Right hindlimb (tissue), 1 donor: ENCODE data around the gene LILRB2.
"Not testable (repeated sequence)": the region's sequence is repeated elsewhere in the genome, so short reads cannot be mapped to it uniquely, and the experiment has no call there.

Experiments used
- DNase-seq: peaks from one replicate; pipeline ENCODE4 v3.0.0-alpha.2; 2018

LILRB2 gene

GRCh38 chr19:54302257-54302656 is 21.3 kb upstream of the LILRB2 start:
- no peak for DNase-seq

GRCh38 chr19:54299515-54299914 is 18.6 kb upstream of the LILRB2 start:
- no peak for DNase-seq

DNA sequence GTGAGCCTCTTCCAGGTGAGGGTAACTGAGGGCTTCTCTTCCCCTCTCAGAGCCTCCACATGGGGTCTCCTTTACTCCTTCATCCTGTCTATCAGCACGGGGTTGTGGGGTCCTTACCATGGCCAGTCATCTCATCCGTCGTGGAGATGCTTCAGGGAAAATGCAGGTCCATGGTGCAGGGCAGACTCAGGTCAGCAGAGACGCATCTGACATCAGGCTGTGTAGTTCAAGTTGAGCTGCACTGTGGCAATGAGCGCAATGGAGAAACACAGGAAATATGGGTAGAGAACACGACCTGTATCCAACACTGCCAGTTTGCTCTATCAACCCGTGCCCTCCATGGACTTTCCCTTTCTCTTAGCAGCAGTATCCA is 18.2 kb upstream of the LILRB2 start:
- DNase-seq, result no peak

- DNase-seq, result no peak
Measured at GRCh38 chr19:54298357-54299125, 17.6 kb upstream of the LILRB2 start.

- DNase-seq, result no peak
Measured at GRCh38 chr19:54297759-54298305, 16.9 kb upstream of the LILRB2 start.

- no peak for DNase-seq
Measured at GRCh38 chr19:54294539-54294938, 13.6 kb upstream of the LILRB2 start.

DNA sequence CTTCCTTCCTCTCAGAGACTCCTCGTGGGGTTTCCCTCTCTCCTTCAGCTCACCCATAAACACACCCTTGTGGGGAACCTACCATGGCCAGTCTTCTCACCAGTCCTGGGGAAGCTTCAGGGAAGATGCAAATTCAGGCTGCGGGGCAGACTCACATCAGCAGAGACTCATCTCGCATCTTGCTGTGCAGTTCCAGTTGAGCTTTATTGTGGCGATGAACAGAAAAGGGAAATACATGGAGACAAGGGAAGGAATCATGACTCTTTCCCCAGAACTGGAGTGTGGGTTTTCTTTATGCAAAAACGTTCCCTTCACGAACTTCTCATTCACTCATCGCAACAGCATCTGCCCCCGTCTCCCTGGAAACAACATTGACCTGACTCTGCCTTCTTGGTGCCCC is 8.2 kb upstream of the LILRB2 start:
- DNase-seq, result not testable (repeated sequence)

GRCh38 chr19:54287456-54287855 is 6.5 kb upstream of the LILRB2 start:
- DNase-seq, result no peak

DNA sequence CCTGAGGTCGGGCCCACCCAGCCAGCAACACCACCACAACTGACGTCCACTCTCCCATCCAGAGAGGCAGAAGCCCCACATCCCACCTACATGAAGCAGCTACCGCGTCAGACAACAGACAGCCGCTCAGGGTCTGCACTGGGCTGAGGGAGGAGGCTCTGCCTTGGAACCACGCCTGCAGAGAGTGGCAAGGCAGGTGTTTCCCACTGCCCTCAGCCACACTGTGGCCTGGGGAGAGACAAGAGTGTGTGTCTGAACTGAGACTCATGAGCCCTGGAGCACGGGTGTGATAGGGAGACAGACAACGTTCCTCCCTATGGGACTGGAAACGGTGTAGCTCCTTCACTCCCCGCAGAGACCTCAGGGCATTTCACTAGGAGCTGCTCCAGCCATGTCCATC is 5.4 kb upstream of the LILRB2 start:
- not testable (repeated sequence) for DNase-seq

DNA sequence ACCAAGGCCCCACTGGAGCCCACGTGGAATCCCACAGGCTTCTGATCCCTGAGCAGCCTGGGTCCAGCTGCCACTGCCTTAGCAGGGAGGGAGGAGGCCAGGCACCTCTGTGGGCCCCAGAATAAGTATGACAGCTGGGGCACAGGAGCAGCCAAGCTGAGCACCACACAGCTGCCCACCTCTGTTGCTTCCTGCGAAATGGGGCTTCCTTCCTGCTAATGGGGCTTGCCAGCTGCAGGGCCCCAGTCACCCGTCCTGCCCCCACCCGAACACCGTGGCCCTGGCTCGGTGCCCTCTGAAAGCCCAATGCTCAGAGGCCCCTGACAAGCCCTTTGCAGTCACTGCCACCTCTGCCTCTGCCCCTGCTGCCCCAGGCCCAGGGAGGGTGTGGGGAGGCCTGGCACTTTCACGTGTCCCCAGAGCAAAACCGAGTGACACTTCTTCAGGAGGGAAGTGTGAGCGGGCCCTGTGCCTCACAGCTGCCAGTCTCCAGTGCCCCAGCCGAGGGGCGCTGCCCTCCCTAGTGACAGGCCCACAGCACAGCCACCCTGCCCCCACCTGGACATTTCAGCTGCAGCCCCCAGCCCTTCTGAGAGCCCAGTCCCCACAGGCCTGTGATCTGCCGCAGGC is 4.6 kb upstream of the LILRB2 start:
- DNase-seq, result not testable (repeated sequence)

GRCh38 chr19:54282686-54283470 is 2.0 kb upstream of the LILRB2 start:
- DNase-seq, result no peak

DNA sequence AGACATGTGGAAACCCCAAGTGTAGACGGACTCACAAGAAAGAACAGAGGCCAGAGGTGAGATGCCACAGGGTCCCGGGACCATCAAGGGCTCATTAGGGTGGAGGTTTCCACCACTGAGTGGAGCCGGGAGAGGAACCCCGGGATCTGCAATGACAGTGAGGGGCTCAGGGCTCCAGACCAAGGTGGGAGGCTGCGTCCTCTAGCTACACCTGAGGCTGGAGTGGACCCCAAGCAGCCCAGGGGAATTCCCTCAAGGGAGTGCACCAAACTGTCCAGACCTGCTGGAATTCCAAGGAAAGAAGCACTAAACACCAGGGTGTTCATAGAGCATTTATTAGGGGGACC is 792 bp upstream of the LILRB2 start:
- DNase-seq, result not testable (repeated sequence)

- not testable (repeated sequence) for DNase-seq
Measured at GRCh38 chr19:54280441-54280840, 469 bp downstream of the LILRB2 start.

GRCh38 chr19:54280025-54280424 is 885 bp downstream of the LILRB2 start:
- DNase-seq, result not testable (repeated sequence)

GRCh38 chr19:54279406-54279962 is 1.4 kb downstream of the LILRB2 start:
- no peak for DNase-seq

DNA sequence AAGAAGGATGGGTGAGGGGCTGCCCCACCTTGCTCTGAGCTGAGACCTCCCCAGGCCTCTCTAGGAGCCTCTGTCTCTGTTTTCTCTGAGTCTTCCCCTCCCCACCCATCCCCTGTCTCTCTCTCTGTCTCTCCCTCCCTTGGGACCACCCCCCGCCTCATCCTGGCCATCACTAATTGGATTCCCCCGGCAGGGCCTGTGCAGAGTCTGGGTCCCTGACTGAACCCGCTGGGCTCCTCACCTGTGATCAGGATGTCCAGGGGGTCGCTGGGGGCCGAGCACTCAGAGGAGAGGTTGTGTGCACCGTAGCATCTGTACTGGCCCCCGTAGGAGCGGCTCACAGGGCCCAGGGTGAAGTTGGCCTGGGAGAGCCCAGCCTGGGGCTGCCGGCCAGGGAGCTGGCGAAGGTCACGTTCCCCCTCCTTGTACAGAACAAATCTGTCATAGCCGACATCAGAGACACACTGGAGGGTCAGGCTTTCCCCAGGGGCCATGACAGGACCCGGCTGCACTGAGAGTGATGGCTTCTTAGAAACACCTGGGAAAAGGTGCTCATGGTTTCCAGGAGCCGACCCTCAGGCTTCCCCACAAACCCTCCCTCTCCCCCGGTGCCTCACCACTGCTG is 2.2 kb downstream of the LILRB2 start:
- not testable (repeated sequence) for DNase-seq

DNA sequence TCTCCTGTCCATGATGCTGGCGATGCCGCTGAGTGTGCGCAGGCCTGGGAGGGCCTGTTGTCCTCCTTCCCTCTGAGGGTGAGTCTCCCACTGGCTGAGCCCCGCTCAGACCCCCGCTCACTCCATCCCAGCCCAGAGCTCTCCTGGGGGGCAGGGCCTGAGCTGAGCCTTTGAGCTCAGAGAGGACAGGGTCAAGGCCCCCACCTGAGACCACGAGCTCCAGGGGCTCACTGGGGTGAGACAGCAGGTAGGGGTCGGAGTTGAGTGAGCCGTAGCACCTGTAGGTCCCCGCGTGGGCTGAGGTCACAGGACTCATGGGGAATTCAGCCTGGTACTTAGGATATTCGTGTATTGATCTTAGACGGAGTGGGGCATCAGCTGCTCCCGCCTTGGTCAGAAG is 2.9 kb downstream of the LILRB2 start:
- not testable (repeated sequence) for DNase-seq

DNA sequence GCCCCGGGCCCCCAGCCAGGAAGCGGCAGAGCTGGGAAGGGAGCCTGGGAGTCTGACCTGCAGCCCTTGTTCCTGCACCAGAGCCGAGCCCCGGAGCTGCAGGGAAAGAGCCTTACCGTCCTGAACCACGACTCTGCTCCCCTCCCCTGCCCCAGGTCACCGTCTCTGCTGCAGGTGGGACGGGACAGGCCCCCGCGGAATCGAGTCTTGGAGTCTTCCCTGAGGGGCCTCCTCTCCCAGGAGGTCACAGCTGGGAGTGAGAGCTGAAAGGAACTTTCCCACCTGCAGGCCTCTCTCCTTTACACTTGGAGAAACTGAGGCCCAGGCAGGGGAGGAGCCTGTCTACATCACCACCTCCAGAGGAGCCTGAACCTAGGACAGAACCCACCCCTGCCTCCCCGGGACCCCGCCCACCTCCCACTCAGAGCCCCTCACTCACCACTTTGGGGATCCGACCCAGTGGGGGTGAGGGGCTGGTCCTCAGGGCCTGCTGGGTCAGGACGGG is 3.7 kb downstream of the LILRB2 start:
- not testable (repeated sequence) for DNase-seq

DNA sequence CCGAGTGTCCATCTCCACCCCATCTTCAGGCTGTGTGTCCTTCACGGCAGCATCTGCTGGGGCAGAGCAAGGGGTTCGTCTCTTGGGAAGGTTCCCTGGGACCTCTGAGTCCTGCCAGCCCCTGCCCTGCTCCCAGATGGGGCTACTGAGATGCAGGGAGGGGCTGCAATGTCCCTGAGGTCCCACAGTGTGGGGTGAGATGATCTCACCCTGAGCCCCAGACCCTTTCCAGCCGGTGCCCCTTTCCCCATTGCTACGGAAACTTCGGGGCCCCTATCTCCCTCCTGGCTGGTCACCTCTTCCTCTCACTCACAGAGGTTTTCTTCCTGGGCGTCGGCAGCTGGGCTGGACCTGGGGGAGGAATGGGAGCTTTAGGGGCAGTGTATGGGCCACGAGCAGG is 5.0 kb downstream of the LILRB2 start:
- DNase-seq, result no peak

GRCh38 chr19:54274516-54274915 is 6.4 kb downstream of the LILRB2 start:
- DNase-seq, result not testable (repeated sequence)

DNA sequence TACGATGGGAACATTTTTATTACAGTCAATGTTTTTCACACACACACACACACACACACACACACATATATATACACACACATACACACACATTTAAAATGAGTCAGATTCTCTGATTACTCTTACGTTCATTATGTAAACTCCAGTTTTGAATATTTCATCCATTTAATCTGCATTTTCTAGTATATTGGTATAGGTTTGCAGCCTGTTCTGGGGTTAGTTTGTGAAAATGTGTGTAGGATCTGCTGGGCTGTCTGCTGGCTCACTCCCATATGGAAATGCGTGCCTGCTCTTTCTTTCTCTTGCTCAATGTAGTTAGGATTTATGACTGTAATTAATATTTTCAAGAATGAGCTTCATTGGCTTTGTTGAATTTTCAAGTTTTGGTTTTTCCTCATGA is 7.1 kb downstream of the LILRB2 start:
- DNase-seq, result no peak

DNA sequence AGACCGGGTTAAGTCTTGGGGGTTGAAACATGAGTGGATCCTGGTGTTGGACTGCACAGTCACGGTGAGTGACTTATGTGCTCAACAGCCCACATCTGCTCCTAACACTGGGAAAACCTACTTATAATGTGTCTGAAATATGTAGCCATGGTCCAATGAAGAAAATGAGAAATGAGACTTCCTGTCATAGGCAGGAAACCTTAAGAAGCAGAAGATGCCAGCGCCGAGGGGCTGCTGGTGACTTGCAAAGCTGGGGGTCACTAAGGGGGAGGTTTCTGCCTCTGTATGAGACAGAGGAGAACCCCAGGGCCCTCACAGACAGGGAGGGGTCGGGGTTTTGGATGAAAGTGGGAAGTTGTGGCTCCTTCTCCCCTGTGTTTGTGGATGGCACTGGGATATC is 8.7 kb downstream of the LILRB2 start:
- not testable (repeated sequence) for DNase-seq

- DNase-seq, result not testable (repeated sequence)
Measured at GRCh38 chr19:54271587-54271986, 9.3 kb downstream of the LILRB2 start.
